ENCODE measurements around the gene DENND1B. TPM values are rescaled to one million over a fixed set of nuclear protein-coding genes. Genes with fewer than 3 reads are reported as not detected.

The DENND1B gene
- total RNA-seq, 1 donor from 2014 or later, result 13.1 TPM

- Histone ChIP-seq H3K9ac (no peak overlapping the region), H3K27me3 (no peaks in the 10 kb centered on the region), H3K9me3 (ENCODE audit: low read depth) (no peaks in the 10 kb centered on the region), H3K4me3 (no peak overlapping the region), H3K4me2 (no peak overlapping the region), H3F3A (ENCODE audit: low read depth) (no peaks in the 10 kb centered on the region), H3K27ac (no peak overlapping the region), H3K4me1 (peaks cover 13% of the 10 kb centered on the region), H4K20me1 (ENCODE audit: low read depth) (no peaks in the 10 kb centered on the region), H3K36me3 (no peaks in the 10 kb centered on the region), H3K79me2 (ENCODE audit: low read depth) (no peaks in the 10 kb centered on the region), H2AFZ (replicated peaks) (no peak overlapping the region)
- no peaks in the 10 kb centered on the region for H3K36me3 Mint-ChIP-seq
- no peak for DNase-seq (ENCODE audit: low spot score)
- TF ChIP-seq EZH2 (IDR thresholded peaks at IDR 0.05), result no peak
- no peak for TF ChIP-seq CTCF (IDR thresholded peaks at IDR 0.05)
- TF ChIP-seq EZH2phosphoT487 (IDR thresholded peaks at IDR 0.05), result no peak
- H3K27me3 Mint-ChIP-seq (ENCODE audit: insufficient read depth, low read depth), result no peaks in the 10 kb centered on the region
- H3K27ac Mint-ChIP-seq, result no peak overlapping the region
- no peaks in the 10 kb centered on the region for H3K9me3 Mint-ChIP-seq
- peaks cover 18% of the 10 kb centered on the region for H3K4me1 Mint-ChIP-seq
- no peak overlapping the region for H3K4me3 Mint-ChIP-seq
Observed at GRCh38 chr1:197600751-197601150, 174.5 kb downstream of the DENND1B start.

GRCh38 chr1:197599789-197600188 lies 175.5 kb downstream of the DENND1B start:
- Histone ChIP-seq H3K4me3 (no peak overlapping the region), H4K20me1 (ENCODE audit: low read depth) (no peaks in the 10 kb centered on the region), H3K36me3 (no peaks in the 10 kb centered on the region), H3K9ac (no peak overlapping the region), H3K79me2 (ENCODE audit: low read depth) (no peaks in the 10 kb centered on the region), H3K27me3 (no peaks in the 10 kb centered on the region), H3F3A (ENCODE audit: low read depth) (peaks cover 7% of the 10 kb centered on the region), H3K9me3 (ENCODE audit: low read depth) (no peaks in the 10 kb centered on the region), H3K27ac (no peak overlapping the region), H2AFZ (replicated peaks) (no peak overlapping the region), H3K4me2 (no peak overlapping the region), H3K4me1 (peaks cover 22% of the 10 kb centered on the region)
- TF ChIP-seq CTCF (IDR thresholded peaks at IDR 0.05) (no peak), EZH2 (IDR thresholded peaks at IDR 0.05) (no peak), EZH2phosphoT487 (IDR thresholded peaks at IDR 0.05) (no peak)
- Mint-ChIP-seq H3K4me3 (no peak overlapping the region), H3K27ac (no peak overlapping the region), H3K9me3 (no peaks in the 10 kb centered on the region), H3K27me3 (ENCODE audit: insufficient read depth, low read depth) (no peaks in the 10 kb centered on the region), H3K4me1 (peaks cover 18% of the 10 kb centered on the region), H3K36me3 (no peaks in the 10 kb centered on the region)
- no peak for DNase-seq (ENCODE audit: low spot score)

GRCh38 chr1:197598935-197599334 lies 176.3 kb downstream of the DENND1B start:
- H3K4me3 Mint-ChIP-seq, result no peak overlapping the region
- Histone ChIP-seq H3F3A (ENCODE audit: low read depth) (peaks cover 9% of the 10 kb centered on the region), H3K79me2 (ENCODE audit: low read depth) (no peaks in the 10 kb centered on the region), H3K4me3 (no peak overlapping the region), H3K4me1 (peaks cover 19% of the 10 kb centered on the region), H2AFZ (replicated peaks) (no peak overlapping the region), H4K20me1 (ENCODE audit: low read depth) (no peaks in the 10 kb centered on the region), H3K27me3 (no peaks in the 10 kb centered on the region), H3K36me3 (no peaks in the 10 kb centered on the region), H3K9ac (no peak overlapping the region), H3K4me2 (no peak overlapping the region), H3K27ac (no peak overlapping the region), H3K9me3 (ENCODE audit: low read depth) (no peaks in the 10 kb centered on the region)
- DNase-seq (ENCODE audit: low spot score), result no peak
- H3K36me3 Mint-ChIP-seq, result no peaks in the 10 kb centered on the region
- H3K27me3 Mint-ChIP-seq (ENCODE audit: insufficient read depth, low read depth), result no peaks in the 10 kb centered on the region
- H3K27ac Mint-ChIP-seq, result no peak overlapping the region
- TF ChIP-seq EZH2phosphoT487 (IDR thresholded peaks at IDR 0.05), result no peak
- TF ChIP-seq EZH2 (IDR thresholded peaks at IDR 0.05), result no peak
- TF ChIP-seq CTCF (IDR thresholded peaks at IDR 0.05), result no peak
- no peaks in the 10 kb centered on the region for H3K9me3 Mint-ChIP-seq
- H3K4me1 Mint-ChIP-seq, result peaks cover 11% of the 10 kb centered on the region

All from neural progenitor cell (in vitro differentiated cells).